Raji (cell line): ENCODE data around the gene FSTL4.

Experiments
- POLR2A ChIP-seq: IDR thresholded peaks from 2 replicates; pipeline ENCODE4 v1.6.1; 2011; ENCODE audit warnings: low read depth, low read length, control low read depth; ENCODE audit not compliant: insufficient read depth

The FSTL4 gene

GRCh38 chr5:133199417-133200178 lies 412.7 kb downstream of the FSTL4 start:
- no peak for TF ChIP-seq POLR2A

GRCh38 chr5:133198511-133198910 lies 413.8 kb downstream of the FSTL4 start:
- TF ChIP-seq POLR2A, result no peak

- TF ChIP-seq POLR2A, result no peak
Observed at GRCh38 chr5:133196441-133197085, 415.8 kb downstream of the FSTL4 start.

- no peak for TF ChIP-seq POLR2A
Observed at GRCh38 chr5:133195250-133195649, 417.1 kb downstream of the FSTL4 start.

- TF ChIP-seq POLR2A, result no peak
Observed at GRCh38 chr5:133193794-133194193, 418.5 kb downstream of the FSTL4 start.

- TF ChIP-seq POLR2A, result no peak
Observed at GRCh38 chr5:133192716-133193115, 419.6 kb downstream of the FSTL4 start.

GRCh38 chr5:133189881-133190280 lies 422.5 kb downstream of the FSTL4 start:
- TF ChIP-seq POLR2A, result no peak

- TF ChIP-seq POLR2A, result no peak
Observed at GRCh38 chr5:133179405-133179804, 432.9 kb downstream of the FSTL4 start.

- TF ChIP-seq POLR2A, result no peak
Observed at GRCh38 chr5:133164759-133165158, 447.6 kb downstream of the FSTL4 start.

- no peak for TF ChIP-seq POLR2A
Observed at GRCh38 chr5:133163839-133164238, 448.5 kb downstream of the FSTL4 start.

- TF ChIP-seq POLR2A, result no peak
Observed at GRCh38 chr5:133159543-133159942, 452.8 kb downstream of the FSTL4 start.

GRCh38 chr5:133155326-133155969 lies 456.9 kb downstream of the FSTL4 start:
- no peak for TF ChIP-seq POLR2A

GRCh38 chr5:133154274-133155075 lies 457.9 kb downstream of the FSTL4 start:
- TF ChIP-seq POLR2A, result no peak

- no peak for TF ChIP-seq POLR2A
Observed at GRCh38 chr5:133150909-133151544, 461.3 kb downstream of the FSTL4 start.

- TF ChIP-seq POLR2A, result no peak
Observed at GRCh38 chr5:133149345-133149744, 463.0 kb downstream of the FSTL4 start.
